HG03039 (cell line): ENCODE measurements around the gene ACP1.
A peak's percentile ranks its signal among the peaks of the same experiment; 100 is the strongest.

ENCODE experiments used
- ATAC-seq: cut with Tn5 transposase; IDR thresholded peaks from one replicate; pipeline ENCODE4 v1.9.1; 2021; ENCODE audit warnings: mild to moderate bottlenecking, moderate library complexity; ENCODE audit not compliant: unreplicated experiment

ACP1 gene

DNA sequence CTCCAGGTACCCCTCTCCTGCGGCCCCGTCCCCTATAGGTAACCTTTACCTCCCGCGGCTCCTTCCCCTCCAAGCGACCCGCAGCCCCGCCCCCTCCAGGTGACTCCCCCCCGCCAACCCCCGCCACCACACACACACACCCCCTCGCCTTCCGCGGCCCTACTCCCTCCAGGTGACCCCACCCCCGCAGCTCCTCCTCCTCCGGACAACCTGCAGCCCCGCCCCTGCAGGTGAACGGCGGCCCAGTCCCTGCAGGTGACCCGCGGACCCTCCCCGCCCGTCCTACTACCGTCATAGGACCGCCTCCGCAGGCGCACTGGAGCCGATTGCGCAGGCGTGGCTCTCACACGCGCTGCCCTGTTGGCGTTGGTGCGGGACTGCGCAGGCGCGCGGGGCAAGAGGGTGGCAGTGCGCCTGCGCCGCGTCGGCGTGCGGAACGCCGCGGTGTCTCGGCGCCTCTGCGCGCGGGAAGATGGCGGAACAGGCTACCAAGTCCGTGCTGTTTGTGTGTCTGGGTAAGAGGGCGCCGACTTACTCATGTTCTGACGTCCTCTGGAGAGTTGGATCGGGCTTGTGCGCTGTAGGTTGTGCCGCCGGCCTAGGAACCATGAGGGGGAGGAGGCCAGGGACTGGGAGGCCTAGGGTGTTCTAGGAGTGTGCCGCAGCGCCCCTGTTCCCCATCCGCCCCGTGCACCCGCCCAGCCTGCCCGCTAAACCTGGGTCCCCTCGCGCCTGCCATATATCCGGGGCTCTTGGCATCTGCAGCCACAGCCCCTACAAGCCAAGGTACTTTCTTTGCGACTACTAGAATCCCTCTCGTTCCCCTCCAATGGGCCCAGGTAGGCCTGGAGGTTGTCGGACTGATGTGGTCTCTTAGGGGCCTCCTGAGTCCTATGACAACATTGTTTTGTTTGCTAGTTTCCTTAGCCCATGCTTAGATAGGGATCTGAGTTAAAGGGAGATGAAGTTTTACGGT is at the start of gene ACP1:
Gene ACP1, plus strand, starts transcription at position 455 of the 976 bp plus-strand sequence. Its CDS starts 18 bp downstream, at position 473.
- ATAC-seq = peak; percentile 80

DNA sequence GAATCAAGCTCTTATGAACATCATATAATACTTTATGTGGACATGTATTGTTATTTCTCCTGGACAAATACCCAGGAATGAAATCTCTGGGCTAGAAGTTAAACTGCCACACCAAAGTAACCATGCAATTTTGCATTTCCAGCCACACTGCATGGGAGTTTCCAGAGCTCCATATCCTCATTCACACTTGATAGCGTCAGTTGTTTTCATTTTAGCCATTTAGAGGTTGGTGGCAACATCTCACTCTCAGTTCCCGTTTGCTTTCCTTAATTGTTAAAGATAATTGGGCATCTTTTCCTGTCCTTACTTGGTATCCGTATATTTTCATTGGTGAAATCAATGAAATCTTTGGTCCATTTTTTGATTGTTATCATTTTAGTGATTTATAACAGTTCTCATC is 48.7 kb upstream of the ACP1 start:
- no peak for ATAC-seq

- ATAC-seq = no peak
Measured at GRCh38 chr2:223451-223850, 41.3 kb upstream of the ACP1 start.

- no peak for ATAC-seq
Measured at GRCh38 chr2:223971-224760, 40.6 kb upstream of the ACP1 start.

DNA sequence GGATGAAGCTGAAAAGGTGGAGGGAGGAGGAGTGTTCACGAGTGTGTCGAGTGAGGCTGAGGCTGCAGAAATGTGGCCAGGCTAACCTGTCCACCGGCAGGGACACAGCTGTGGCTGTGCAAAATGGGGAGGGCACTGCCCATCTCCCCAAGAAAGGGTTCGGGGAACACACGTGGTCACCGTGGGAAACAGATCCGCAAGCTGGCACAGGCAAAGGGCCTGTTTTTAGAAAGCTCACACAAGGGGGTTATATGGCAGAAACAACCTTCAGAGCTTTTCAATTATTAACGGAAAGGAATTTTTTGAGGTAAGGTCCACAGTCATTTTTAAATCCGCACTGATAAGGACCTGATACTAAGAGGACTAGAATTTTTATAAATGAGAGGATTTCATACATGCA is 36.6 kb upstream of the ACP1 start:
- ATAC-seq = no peak

DNA sequence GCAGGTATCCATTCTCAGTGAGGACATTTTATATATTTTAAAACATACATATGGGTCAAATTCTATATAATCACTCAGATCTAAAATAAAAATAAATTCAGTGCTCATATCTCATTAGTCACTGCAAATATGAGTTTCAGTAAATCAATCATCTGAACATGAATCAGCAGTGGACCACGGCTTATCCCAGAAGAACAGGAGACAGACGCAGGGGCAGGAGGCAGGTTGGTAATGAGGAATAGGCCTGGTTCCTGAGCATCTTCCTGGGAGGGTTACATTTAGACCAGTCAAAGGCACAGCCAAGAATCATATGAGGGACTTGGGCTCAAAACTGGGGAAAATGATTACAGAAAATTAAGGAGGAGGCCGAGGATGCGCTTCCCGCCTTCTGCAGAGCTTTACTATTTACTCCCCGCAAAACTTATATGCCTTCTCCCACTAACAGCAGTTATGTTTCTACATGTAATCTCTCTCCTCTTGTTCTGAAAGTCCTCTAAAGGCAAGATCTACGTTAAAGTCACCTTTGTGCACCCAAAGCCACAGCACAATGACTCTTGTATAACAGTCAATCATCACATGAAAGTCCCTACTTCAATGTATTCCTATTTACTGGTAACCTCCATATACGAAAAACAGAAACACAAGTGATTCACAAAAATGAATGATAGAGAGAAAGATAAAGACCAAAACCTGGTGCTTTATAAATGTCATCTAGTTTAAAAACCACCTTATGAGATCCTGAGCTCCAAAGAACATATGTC is 36.0 kb upstream of the ACP1 start:
- no peak for ATAC-seq

DNA sequence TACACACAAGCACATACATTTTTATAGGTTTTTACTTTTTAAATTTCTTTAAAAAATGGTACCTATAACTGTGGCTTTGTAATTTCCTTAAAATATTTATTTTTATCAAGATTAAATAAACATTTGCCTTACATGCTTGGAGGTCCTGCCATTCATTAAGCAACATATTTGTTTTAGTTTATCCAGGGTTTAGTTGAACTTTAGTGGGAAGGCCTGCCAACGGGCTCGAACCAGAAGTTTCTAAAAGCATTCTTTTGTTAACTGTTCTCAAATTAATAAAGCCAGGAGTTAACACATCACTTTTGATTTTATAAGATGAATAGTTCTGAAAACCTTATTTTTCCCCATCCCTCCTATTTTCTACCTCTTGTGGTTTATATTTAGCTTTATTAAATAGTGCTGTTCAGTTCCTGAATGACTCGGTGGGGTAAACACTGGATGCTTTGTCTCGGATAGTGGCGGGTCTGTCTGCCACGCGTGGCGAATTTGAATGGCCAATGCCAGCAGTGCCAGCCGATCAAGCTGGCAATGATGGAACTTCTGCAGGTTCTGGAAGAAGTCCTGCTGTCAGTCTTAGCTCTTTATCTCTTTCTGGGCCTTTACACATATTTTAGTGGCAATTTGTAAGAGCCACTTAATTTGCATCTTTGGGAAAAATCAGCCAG is 33.1 kb upstream of the ACP1 start:
- no peak for ATAC-seq

DNA sequence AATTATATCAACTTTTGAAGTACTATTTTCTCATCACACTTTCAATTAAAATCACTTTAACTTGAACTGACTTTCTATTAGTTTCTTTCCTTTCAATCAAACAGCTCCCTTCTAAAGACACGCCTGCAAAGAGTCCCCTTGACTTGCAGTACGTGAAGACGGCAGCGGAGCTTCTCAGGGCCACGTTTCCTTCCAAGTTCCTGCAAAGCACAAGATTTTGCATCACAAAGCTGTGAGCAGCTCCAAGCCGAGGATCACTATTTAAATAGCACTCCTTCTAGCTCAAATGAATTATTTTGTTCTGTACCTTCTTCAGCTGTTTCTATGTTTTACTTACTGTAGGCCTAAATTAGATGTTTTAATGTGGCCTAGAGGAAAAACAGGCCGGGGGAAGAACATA is 31.7 kb upstream of the ACP1 start:
- ATAC-seq = no peak

DNA sequence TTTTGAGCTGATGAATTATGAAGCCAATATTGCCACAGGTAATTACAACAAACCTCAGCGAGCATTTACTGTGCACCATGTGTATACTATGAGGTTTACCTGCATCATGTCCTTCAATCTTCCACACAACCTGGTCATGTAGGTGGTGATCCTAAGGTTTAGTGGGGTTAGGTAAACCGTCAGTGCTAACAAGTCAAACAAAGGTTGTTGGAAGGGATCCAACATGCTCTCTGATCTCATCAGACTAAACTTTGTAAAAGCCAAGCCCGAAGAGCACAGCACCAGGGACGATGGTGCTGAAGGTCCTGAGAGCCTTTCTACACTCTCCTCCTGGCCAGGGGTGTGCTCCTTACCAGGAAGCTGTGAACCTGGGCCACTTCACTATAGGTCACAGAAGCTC is 30.3 kb upstream of the ACP1 start:
- no peak for ATAC-seq

DNA sequence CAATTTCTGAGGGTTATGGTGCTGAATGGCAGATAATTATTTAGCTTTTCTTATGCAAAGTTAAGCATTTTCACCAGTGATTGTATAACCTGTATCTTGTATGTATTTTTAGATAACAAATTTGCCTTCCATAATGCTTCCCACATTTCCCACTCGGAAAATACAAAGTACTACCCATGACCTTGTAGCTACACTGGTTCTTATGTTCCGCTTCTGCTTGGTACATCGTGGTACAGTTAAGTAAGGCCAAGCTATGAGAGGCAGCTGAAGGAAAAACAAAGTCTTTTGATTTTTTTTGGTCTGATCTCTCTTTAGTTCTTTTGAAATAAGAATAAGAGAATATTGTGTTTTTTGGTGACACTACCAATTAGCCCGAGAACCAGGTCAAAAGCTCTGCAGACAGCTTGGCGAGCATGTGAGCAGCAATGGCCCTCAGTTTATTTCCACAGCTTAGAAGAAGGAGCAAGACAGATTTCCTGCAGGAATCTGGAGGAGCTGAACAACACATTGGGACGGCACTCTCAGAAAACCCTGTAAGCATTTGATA is 27.7 kb upstream of the ACP1 start:
- no peak for ATAC-seq

GRCh38 chr2:237878-238277 is 26.9 kb upstream of the ACP1 start:
- ATAC-seq = no peak

DNA sequence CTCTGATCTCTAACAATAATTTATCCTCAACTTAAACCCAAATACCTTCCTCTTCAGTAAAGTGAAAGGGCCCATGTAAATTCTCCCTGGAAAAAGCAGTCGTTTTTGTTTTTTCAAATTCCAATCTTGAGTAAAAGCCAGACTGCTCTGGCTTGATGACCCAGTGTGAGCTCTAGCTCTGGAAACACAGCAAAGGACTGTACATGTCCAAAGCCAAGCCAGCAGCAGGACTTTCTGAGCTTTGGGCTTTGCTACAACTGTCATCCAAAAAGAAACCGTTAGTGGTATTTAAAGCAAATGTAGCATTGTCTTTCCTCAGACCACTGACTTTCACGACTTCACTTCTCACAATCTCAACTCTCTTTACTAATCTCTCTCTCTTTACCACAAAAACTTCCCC is 26.3 kb upstream of the ACP1 start:
- ATAC-seq = no peak

DNA sequence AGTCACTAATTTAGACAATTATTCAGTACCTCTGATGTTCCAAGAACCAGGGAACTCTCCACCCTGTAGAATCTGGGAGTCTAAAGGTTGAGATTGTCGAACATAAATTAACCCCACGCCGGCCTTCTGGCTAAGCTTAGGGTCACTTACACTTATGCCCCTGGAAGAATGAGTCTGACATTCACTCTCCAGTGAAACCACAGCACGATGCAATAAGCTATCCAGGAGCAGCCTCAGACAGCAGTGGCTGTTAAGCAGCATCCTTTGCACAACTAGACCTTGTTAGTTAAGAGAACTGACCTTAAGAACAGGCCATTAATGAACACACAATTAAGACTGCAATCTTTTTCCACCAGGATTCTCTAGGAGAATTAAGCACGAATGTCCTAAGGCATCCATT is 25.9 kb upstream of the ACP1 start:
- ATAC-seq = no peak

GRCh38 chr2:244547-244946 is 20.2 kb upstream of the ACP1 start:
- ATAC-seq = no peak

DNA sequence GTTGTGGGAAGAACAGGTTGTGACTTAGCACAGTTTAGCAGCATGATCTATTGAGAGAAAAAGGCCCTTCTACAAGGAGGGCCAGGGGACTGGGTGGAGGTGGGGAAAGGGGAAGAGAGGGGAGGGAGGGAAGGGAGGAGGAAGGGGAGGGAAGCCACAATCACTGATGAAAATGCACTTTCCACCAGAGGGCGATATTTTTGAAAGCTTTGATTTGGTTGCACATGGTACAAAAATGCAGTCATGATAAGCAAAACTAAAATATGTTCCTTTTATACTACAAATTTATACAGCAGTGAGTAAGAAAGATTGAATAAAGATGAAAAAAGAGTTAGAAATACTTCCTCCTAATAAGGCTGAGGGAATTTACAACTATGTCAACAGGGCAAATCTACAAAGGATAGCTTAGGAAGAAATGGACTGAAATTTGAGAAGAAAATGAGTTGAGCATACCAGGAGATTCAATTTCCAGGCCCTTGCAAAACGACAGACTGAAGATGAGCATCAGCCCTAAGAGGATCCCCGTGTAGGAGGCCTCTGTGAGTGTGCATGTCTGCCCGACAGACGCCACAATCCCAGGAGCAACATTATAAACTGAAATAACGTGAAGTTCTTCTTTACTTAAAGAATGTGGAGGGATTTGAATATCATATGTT is 18.1 kb upstream of the ACP1 start:
- ATAC-seq = no peak

DNA sequence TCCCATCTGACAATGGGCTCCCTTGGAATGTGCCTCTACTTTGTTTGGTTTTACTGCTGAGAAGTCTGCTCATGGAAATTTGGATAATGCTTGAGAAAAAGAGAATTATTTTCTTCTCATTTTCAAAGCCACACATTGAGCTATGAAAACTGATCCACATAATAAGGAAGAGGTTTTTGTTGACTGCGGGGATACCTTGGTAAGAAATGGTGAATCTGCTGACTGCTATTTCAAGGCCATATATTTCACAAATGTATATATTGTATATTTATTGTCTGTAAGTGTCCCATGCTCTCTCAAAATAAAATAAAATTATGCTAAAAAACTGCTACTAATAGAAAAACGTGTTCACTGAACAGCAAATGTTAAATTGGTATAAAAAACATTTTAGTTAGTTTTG is 16.0 kb upstream of the ACP1 start:
- no peak for ATAC-seq

- ATAC-seq = no peak
Measured at GRCh38 chr2:249538-250042, 15.2 kb upstream of the ACP1 start.

- ATAC-seq = no peak
Measured at GRCh38 chr2:252001-252602, 12.6 kb upstream of the ACP1 start.

GRCh38 chr2:253202-253638 is 11.5 kb upstream of the ACP1 start:
- ATAC-seq = no peak
